Measurements from ENCODE around the gene DIO1. TPM values are rescaled to one million over a fixed set of nuclear protein-coding genes. Genes with fewer than 3 reads are reported as not detected.
"Not testable (repeated sequence)": the region's sequence is repeated elsewhere in the genome, so short reads cannot be mapped to it uniquely, and the experiment has no call there.

Gene DIO1
- total and polyA plus RNA-seq, 3 experiments from 2014 or later = not detected

- ChIA-PET CTCF (interaction anchor here (0.7 to 1.7 kb wide), 5 partner anchors 9 to 180 kb away, joined by 3 to 7 read pairs (median 3); no protein-coding TSS in a partner anchor), POLR2A (no interaction called here)
- Mint-ChIP-seq H3K4me3 (no peak overlapping the region), H3K27ac (no peak overlapping the region), H3K27me3 (no peaks in the 10 kb centered on the region), H3K4me1 (no peaks in the 10 kb centered on the region), H3K9me3 (no peaks in the 10 kb centered on the region), H3K36me3 (peaks cover 12 to 78% (median 32%) of the 10 kb centered on the region in 3 donors)
- no peaks in the 10 kb centered on the region for H3K9me3 ChIP-seq (ENCODE audit: low read length)
- no peak overlapping the region for H3K4me3 ChIP-seq (ENCODE audit: low read length)
- H3K4me1 ChIP-seq (ENCODE audit: insufficient read depth, low read length) = no peaks in the 10 kb centered on the region
- no peak for DNase-seq
- H3K36me3 ChIP-seq (ENCODE audit: insufficient read depth, low read length) = peaks cover 13% of the 10 kb centered on the region
- H3K27me3 ChIP-seq (ENCODE audit: insufficient read depth, low read length, poor library complexity, severe bottlenecking) = no peaks in the 10 kb centered on the region
- no peak overlapping the region for H3K27ac ChIP-seq (ENCODE audit: low read depth, low read length)
Measured at GRCh38 chr1:53869454-53870117, 24.4 kb upstream of the DIO1 start.

- ChIA-PET CTCF (interaction anchor here (0.9 to 1.6 kb wide), 3 partner anchors 10 to 85 kb away, joined by 3 read pairs; no protein-coding TSS in a partner anchor), POLR2A (no interaction called here)
- Histone ChIP-seq H3K27me3 (ENCODE audit: insufficient read depth, low read length, poor library complexity, severe bottlenecking) (no peaks in the 10 kb centered on the region), H3K4me1 (ENCODE audit: insufficient read depth, low read length) (no peaks in the 10 kb centered on the region), H3K4me3 (ENCODE audit: low read length) (no peak overlapping the region), H3K36me3 (ENCODE audit: insufficient read depth, low read length) (peaks cover 13% of the 10 kb centered on the region), H3K9me3 (ENCODE audit: low read length) (no peaks in the 10 kb centered on the region), H3K27ac (ENCODE audit: low read depth, low read length) (no peak overlapping the region)
- Mint-ChIP-seq H3K27ac (no peak overlapping the region), H3K36me3 (peaks cover 16 to 81% (median 36%) of the 10 kb centered on the region in 3 donors), H3K9me3 (no peaks in the 10 kb centered on the region), H3K4me1 (no peaks in the 10 kb centered on the region), H3K27me3 (no peaks in the 10 kb centered on the region), H3K4me3 (no peak overlapping the region)
- DNase-seq = no peak
Measured at GRCh38 chr1:53871221-53871620, 22.8 kb upstream of the DIO1 start.

GRCh38 chr1:53871773-53872484, 22.1 kb upstream of the DIO1 start:
- POLR2A ChIA-PET = interaction anchor here (0.7 kb wide), 1 partner anchor 19 kb away, joined by 3 read pairs; no protein-coding TSS in a partner anchor
- H3K4me1 Mint-ChIP-seq = no peaks in the 10 kb centered on the region
- peaks cover 8% of the 10 kb centered on the region for H3K36me3 ChIP-seq (ENCODE audit: insufficient read depth, low read length)

GRCh38 chr1:53875150-53875549, 18.8 kb upstream of the DIO1 start:
- H3K27ac Mint-ChIP-seq; H3K27me3 Mint-ChIP-seq; H3K9me3 ChIP-seq (ENCODE audit: low read length); POLR2A ChIA-PET; H3K4me3 ChIP-seq (ENCODE audit: low read length); H3K4me1 ChIP-seq (ENCODE audit: insufficient read depth, low read length); H3K27me3 ChIP-seq (ENCODE audit: insufficient read depth, low read length, poor library complexity, severe bottlenecking); H3K9me3 Mint-ChIP-seq; CTCF ChIA-PET; DNase-seq; H3K4me1 Mint-ChIP-seq; H3K4me3 Mint-ChIP-seq; H3K27ac ChIP-seq (ENCODE audit: low read depth, low read length): not testable (repeated sequence)
- H3K36me3 Mint-ChIP-seq = peaks cover 7 to 84% (median 37%) of the 10 kb centered on the region in 3 donors
- peaks cover 10% of the 10 kb centered on the region for H3K36me3 ChIP-seq (ENCODE audit: insufficient read depth, low read length)

More at GRCh38 chr1:53871773-53872484, 22.1 kb upstream of the DIO1 start:
- H3K4me1 ChIP-seq (ENCODE audit: insufficient read depth, low read length) = no peaks in the 10 kb centered on the region
- Mint-ChIP-seq H3K27ac (no peak overlapping the region), H3K36me3 (peaks cover 11 to 81% (median 32%) of the 10 kb centered on the region in 3 donors), H3K9me3 (no peaks in the 10 kb centered on the region), H3K4me3 (no peak overlapping the region), H3K27me3 (no peaks in the 10 kb centered on the region)
- no peak overlapping the region for H3K27ac ChIP-seq (ENCODE audit: low read depth, low read length)
- DNase-seq = no peak
- H3K27me3 ChIP-seq (ENCODE audit: insufficient read depth, low read length, poor library complexity, severe bottlenecking) = no peaks in the 10 kb centered on the region
- no peak overlapping the region for H3K4me3 ChIP-seq (ENCODE audit: low read length)
- no peaks in the 10 kb centered on the region for H3K9me3 ChIP-seq (ENCODE audit: low read length)
- CTCF ChIA-PET = interaction anchor here (0.9 to 2.8 kb wide), 2 partner anchors 11 to 87 kb away, joined by 3 to 6 read pairs; no protein-coding TSS in a partner anchor

GRCh38 chr1:53878492-53879105, 15.4 kb upstream of the DIO1 start:
- Mint-ChIP-seq H3K4me3 (no peak overlapping the region), H3K4me1 (peaks cover 9 to 14% (median 11%) of the 10 kb centered on the region in 3 donors), H3K36me3 (peaks cover 21 to 84% (median 44%) of the 10 kb centered on the region in 3 donors), H3K27ac (peak overlapping the region in 1 of 8 donors; percentile 44), H3K9me3 (no peaks in the 10 kb centered on the region), H3K27me3 (no peaks in the 10 kb centered on the region)
- ChIA-PET POLR2A (no interaction called here), CTCF (interaction anchor here (1.2 to 3.1 kb wide), 5 partner anchors 18 to 82 kb away, joined by 3 to 25 read pairs (median 5); no protein-coding TSS in a partner anchor)
- H3K4me3 ChIP-seq (ENCODE audit: low read length) = no peak overlapping the region
- no peaks in the 10 kb centered on the region for H3K27me3 ChIP-seq (ENCODE audit: insufficient read depth, low read length, poor library complexity, severe bottlenecking)
- H3K36me3 ChIP-seq (ENCODE audit: insufficient read depth, low read length) = peaks cover 19% of the 10 kb centered on the region
- DNase-seq = peak in 1 of 5 donors; percentile 20
- no peak overlapping the region for H3K27ac ChIP-seq (ENCODE audit: low read depth, low read length)
- H3K9me3 ChIP-seq (ENCODE audit: low read length) = no peaks in the 10 kb centered on the region
- no peaks in the 10 kb centered on the region for H3K4me1 ChIP-seq (ENCODE audit: insufficient read depth, low read length)

GRCh38 chr1:53881853-53882252, 12.1 kb upstream of the DIO1 start:
- peak overlapping the region in 2 of 8 donors; percentile 54 to 82 for H3K27ac Mint-ChIP-seq
- H3K27me3 Mint-ChIP-seq; POLR2A ChIA-PET; H3K4me3 ChIP-seq (ENCODE audit: low read length); H3K9me3 ChIP-seq (ENCODE audit: low read length); H3K4me1 ChIP-seq (ENCODE audit: insufficient read depth, low read length); DNase-seq; H3K27me3 ChIP-seq (ENCODE audit: insufficient read depth, low read length, poor library complexity, severe bottlenecking); H3K27ac ChIP-seq (ENCODE audit: low read depth, low read length); H3K4me3 Mint-ChIP-seq; H3K9me3 Mint-ChIP-seq: not testable (repeated sequence)
- peaks cover 20 to 36% (median 35%) of the 10 kb centered on the region in 3 donors for H3K4me1 Mint-ChIP-seq
- peaks cover 19% of the 10 kb centered on the region for H3K36me3 ChIP-seq (ENCODE audit: insufficient read depth, low read length)
- peaks cover 17 to 86% (median 46%) of the 10 kb centered on the region in 3 donors for H3K36me3 Mint-ChIP-seq
- CTCF ChIA-PET = interaction anchor here (1.0 to 2.3 kb wide), 3 partner anchors 11 to 77 kb away, joined by 3 to 5 read pairs (median 3); no protein-coding TSS in a partner anchor

- H3K36me3 ChIP-seq (ENCODE audit: insufficient read depth, low read length) = peaks cover 13% of the 10 kb centered on the region
- POLR2A ChIA-PET; DNase-seq; H3K27ac Mint-ChIP-seq; H3K4me3 ChIP-seq (ENCODE audit: low read length); H3K27me3 ChIP-seq (ENCODE audit: insufficient read depth, low read length, poor library complexity, severe bottlenecking); H3K4me3 Mint-ChIP-seq; H3K9me3 Mint-ChIP-seq; H3K27me3 Mint-ChIP-seq; H3K4me1 ChIP-seq (ENCODE audit: insufficient read depth, low read length); H3K9me3 ChIP-seq (ENCODE audit: low read length); H3K27ac ChIP-seq (ENCODE audit: low read depth, low read length): not testable (repeated sequence)
- peaks cover 32 to 51% (median 49%) of the 10 kb centered on the region in 3 donors for H3K4me1 Mint-ChIP-seq
- peaks cover 14 to 77% (median 48%) of the 10 kb centered on the region in 3 donors for H3K36me3 Mint-ChIP-seq
- CTCF ChIA-PET = interaction anchor here (1.2 kb wide), 1 partner anchor 23 kb away, joined by 3 read pairs; no protein-coding TSS in a partner anchor
Measured at GRCh38 chr1:53883600-53883999, 10.4 kb upstream of the DIO1 start.

Measured in CD8-positive, alpha-beta memory T cell (primary cell).